Common myeloid progenitor, CD34-positive (primary cell): Measurements from ENCODE around the gene TENM3.

Experiments
- CTCF ChIA-PET: fragments of 350-600 bp; sonication (Branson Sonifier 250); formaldehyde crosslinking; loops from one replicate; lab custom pipeline; 2021; ENCODE audit warnings: antibody characterized with exemption; lab: Charles Lee
- POLR2A ChIA-PET: fragments of 350-600 bp; sonication (Branson Sonifier 250); formaldehyde crosslinking; loops from one replicate; lab custom pipeline; 2021; ENCODE audit warnings: antibody characterized with exemption; lab: Charles Lee
- DNase-seq, 3 donors: peaks; one replicate each; pipeline versions ENCODE4 v3.0.0 to v3.0.0-alpha.2; 2013
- H3K27ac ChIP-seq, 2 experiments: 1 replicate in 1 of 2; 2 replicates in 1 of 2; pipeline ENCODE4 v1.7.0; 2013; ENCODE audit warnings: inconsistent platforms in 2 of 2, low read length in 2 of 2, mild to moderate bottlenecking in 2 of 2, low read depth in 1 of 2, moderate library complexity in 1 of 2; ENCODE audit not compliant: severe bottlenecking in 2 of 2, insufficient read depth in 1 of 2, poor library complexity in 1 of 2
- H3K27me3 ChIP-seq, 5 experiments: replicated peaks in 2 of 5; 1 replicate in 3 of 5; 2 replicates in 2 of 5; pipeline versions ENCODE4 v1.6.1 to v1.7.0; 2013; ENCODE audit warnings: low read length in 4 of 5, mild to moderate bottlenecking in 2 of 5, moderate library complexity in 2 of 5, inconsistent platforms in 1 of 5; ENCODE audit not compliant: insufficient read depth in 5 of 5, control insufficient read depth in 4 of 5
- H3K36me3 ChIP-seq, 4 experiments: 1 replicate in 2 of 4; 2 replicates in 2 of 4; pipeline versions ENCODE4 v1.6.1 to v1.7.0; 2013; ENCODE audit warnings: low read length in 3 of 4, control low read depth in 1 of 4, mild to moderate bottlenecking in 1 of 4; ENCODE audit not compliant: control insufficient read depth in 4 of 4, insufficient read depth in 4 of 4
- H3K4me1 ChIP-seq, 4 experiments: 1 replicate in 3 of 4; 2 replicates in 1 of 4; pipeline versions ENCODE4 v1.6.1 to v1.7.1; 2013; ENCODE audit warnings: low read length in 3 of 4, mild to moderate bottlenecking in 3 of 4, control low read depth in 1 of 4, inconsistent platforms in 1 of 4, moderate library complexity in 1 of 4; ENCODE audit not compliant: control insufficient read depth in 4 of 4, insufficient read depth in 4 of 4; ENCODE audit errors: control extremely low read depth in 1 of 4
- H3K4me3 ChIP-seq, 7 experiments: 1 replicate in 4 of 7; 2 replicates in 3 of 7; pipeline versions ENCODE4 v1.5.1 to v1.7.0; 2013; ENCODE audit warnings: mild to moderate bottlenecking in 7 of 7, low read length in 6 of 7, moderate library complexity in 6 of 7, inconsistent platforms in 2 of 7, low read depth in 2 of 7, control low read depth in 1 of 7; ENCODE audit not compliant: insufficient read depth in 4 of 7, control insufficient read depth in 1 of 7; ENCODE audit errors: extremely low read depth in 1 of 7
- H3K9me3 ChIP-seq, 5 experiments: 1 replicate in 4 of 5; 2 replicates in 1 of 5; pipeline versions ENCODE4 v1.6.1 to v1.7.1; 2013; ENCODE audit warnings: low read length in 4 of 5, mild to moderate bottlenecking in 2 of 5, inconsistent platforms in 1 of 5, low read depth in 1 of 5, moderate library complexity in 1 of 5; ENCODE audit not compliant: control insufficient read depth in 4 of 5, insufficient read depth in 2 of 5; ENCODE audit errors: control extremely low read depth in 1 of 5
- WGBS: methylation state at CpG from one replicate; pipeline ENCODE4 v1.1.5; 2013; ENCODE audit not compliant: insufficient coverage; 5-methylcytosine and 5-hydroxymethylcytosine counted together

Gene TENM3

DNA sequence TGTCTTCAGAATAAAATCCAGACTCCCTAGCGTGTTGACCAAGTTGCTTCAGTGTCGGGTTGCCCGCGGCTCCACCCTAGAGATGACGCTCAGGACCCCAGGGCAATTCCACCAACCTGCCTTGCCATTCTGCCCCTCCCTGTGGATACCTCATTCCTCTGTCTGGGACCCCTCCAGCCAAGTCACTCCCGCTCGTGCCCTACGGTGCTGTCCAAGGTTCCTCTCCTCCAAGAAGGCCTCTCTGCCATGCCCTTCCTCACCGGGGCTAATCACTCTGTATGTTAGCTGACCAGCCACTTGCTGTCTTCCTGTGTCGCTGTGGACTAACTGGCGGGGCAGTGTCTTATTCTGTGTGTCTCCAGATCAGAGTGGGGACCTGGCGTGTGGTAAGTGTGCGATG, 46.6 kb downstream of the TENM3 start:
- H3K27me3 ChIP-seq: peaks cover 0 to 2% (median 0%) of the 10 kb centered on the region in 5 experiments
- CTCF ChIA-PET: no interaction called here
- 87% methylated on average over 11 of the region's 13 CpGs for WGBS

GRCh38 chr4:182291175-182291574, 48.0 kb downstream of the TENM3 start:
- ChIA-PET POLR2A (no interaction called here), CTCF (interaction anchor here (0.6 kb wide), 1 partner anchor 27 kb away, joined by 4 read pairs; no protein-coding TSS in a partner anchor)

More for the DNA sequence above, 46.6 kb downstream of the TENM3 start:
- no peaks in the 10 kb centered on the region for H3K36me3 ChIP-seq
- no peak overlapping the region for H3K27ac ChIP-seq
- no peak for DNase-seq
- POLR2A ChIA-PET: no interaction called here
- no peaks in the 10 kb centered on the region for H3K4me1 ChIP-seq
- no peak overlapping the region for H3K4me3 ChIP-seq
- H3K9me3 ChIP-seq: no peaks in the 10 kb centered on the region

DNA sequence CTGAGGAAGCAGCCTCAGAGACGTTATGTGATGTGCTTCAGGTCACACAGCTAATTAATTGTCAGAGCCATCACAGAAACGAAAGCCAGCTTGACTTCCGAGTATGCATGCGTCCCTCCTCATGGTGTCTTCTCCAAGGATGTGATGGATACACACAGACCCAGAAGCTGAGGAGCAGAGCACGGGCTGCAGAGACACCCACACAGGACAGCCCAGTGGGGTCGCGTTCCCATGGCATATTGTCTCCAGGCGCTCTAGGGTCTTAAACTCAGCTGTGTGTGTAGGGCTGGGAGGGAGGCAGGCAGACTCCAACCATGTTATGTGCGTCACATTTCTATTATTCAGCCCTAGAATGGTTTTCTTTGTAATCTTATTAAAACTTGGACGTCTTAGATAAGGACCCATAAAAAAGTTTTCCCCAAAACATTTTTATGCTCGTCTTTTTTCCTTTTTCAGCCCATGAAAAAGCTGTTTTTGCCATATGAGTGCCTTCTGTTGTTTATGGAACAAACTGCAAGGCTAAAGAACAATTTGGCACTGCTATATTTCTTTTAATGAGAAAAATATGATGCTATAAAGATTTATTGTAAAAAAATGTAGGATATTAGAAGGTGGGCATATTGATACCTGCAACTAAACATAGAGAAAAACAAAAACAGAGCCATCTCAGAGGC, 48.5 kb downstream of the TENM3 start:
- Histone ChIP-seq H3K36me3 (no peaks in the 10 kb centered on the region), H3K27ac (no peak overlapping the region), H3K4me1 (no peaks in the 10 kb centered on the region), H3K27me3 (peaks cover 0 to 2% (median 0%) of the 10 kb centered on the region in 5 experiments), H3K4me3 (no peak overlapping the region), H3K9me3 (no peaks in the 10 kb centered on the region)
- ChIA-PET POLR2A (no interaction called here), CTCF (interaction anchor here (0.6 kb wide), 1 partner anchor 27 kb away, joined by 4 read pairs; no protein-coding TSS in a partner anchor)
- no peak for DNase-seq
- WGBS: 92% methylated on average over 4 of the region's 11 CpGs

More at GRCh38 chr4:182291175-182291574, 48.0 kb downstream of the TENM3 start:
- Histone ChIP-seq H3K27me3 (peaks cover 0 to 2% (median 0%) of the 10 kb centered on the region in 5 experiments), H3K36me3 (no peaks in the 10 kb centered on the region), H3K27ac (no peak overlapping the region), H3K4me1 (no peaks in the 10 kb centered on the region), H3K9me3 (no peaks in the 10 kb centered on the region), H3K4me3 (no peak overlapping the region)
- 91% methylated on average over 8 of the region's 8 CpGs for WGBS
- DNase-seq: no peak

GRCh38 chr4:182292612-182293011, 49.4 kb downstream of the TENM3 start:
- 92% methylated on average over 2 of the region's 4 CpGs for WGBS
- Histone ChIP-seq H3K4me3 (no peak overlapping the region), H3K27ac (no peak overlapping the region), H3K27me3 (peaks cover 0 to 2% (median 0%) of the 10 kb centered on the region in 5 experiments), H3K36me3 (no peaks in the 10 kb centered on the region), H3K4me1 (no peaks in the 10 kb centered on the region), H3K9me3 (peaks cover 0 to 1% (median 0%) of the 10 kb centered on the region in 5 experiments)
- ChIA-PET POLR2A (no interaction called here), CTCF (no interaction called here)
- DNase-seq: no peak

DNA sequence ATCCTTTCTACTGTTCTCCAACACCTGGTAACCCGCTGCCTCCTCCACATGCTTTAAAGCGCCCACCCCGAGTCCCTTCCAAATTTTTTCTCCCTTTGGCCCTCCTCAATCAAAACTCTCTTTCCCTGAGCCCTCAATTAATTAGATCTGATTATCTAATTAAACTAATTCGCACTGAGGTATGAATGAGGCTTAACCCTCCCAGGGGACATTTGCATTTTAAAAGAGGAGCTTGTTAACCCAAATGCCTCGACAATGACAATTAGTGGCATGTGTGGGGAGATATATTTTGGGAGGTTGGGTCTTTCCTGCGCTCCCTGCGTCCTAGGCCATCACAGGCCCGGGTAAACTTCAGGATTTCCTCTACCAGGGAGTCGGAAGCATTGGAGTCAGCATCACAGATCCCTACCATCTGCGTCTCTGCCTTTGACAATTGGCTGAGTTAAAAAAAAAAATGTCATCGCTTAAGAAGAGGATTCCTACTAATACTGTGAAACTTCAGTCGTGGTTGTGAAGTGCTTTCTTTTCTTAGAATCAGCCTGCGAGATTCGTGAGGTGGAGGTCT, 50.6 kb downstream of the TENM3 start:
- no peak overlapping the region for H3K27ac ChIP-seq
- no peak for DNase-seq
- no peak overlapping the region for H3K4me3 ChIP-seq
- peaks cover 0 to 3% (median 0%) of the 10 kb centered on the region in 5 experiments for H3K9me3 ChIP-seq
- ChIA-PET POLR2A (no interaction called here), CTCF (no interaction called here)
- H3K27me3 ChIP-seq: peaks cover 0 to 2% (median 0%) of the 10 kb centered on the region in 5 experiments
- 57% methylated on average over 8 of the region's 14 CpGs for WGBS
- no peaks in the 10 kb centered on the region for H3K4me1 ChIP-seq
- H3K36me3 ChIP-seq: no peaks in the 10 kb centered on the region

- WGBS: 87% methylated on average over 3 of the region's 4 CpGs
- CTCF ChIA-PET: no interaction called here
- H3K27ac ChIP-seq: no peak overlapping the region
Measured at GRCh38 chr4:182294451-182294850, 51.2 kb downstream of the TENM3 start.

GRCh38 chr4:182297659-182298058, 54.5 kb downstream of the TENM3 start:
- Histone ChIP-seq H3K4me3 (peak overlapping the region in 1 of 7 experiments; percentile 16), H3K27ac (no peak overlapping the region), H3K27me3 (peaks cover 0 to 2% (median 0%) of the 10 kb centered on the region in 5 experiments), H3K9me3 (peaks cover 0 to 3% (median 0%) of the 10 kb centered on the region in 5 experiments), H3K36me3 (no peaks in the 10 kb centered on the region), H3K4me1 (no peaks in the 10 kb centered on the region)
- ChIA-PET POLR2A (no interaction called here), CTCF (no interaction called here)
- no peak for DNase-seq
- WGBS: 72% methylated on average over 8 of the region's 9 CpGs

More at GRCh38 chr4:182294451-182294850, 51.2 kb downstream of the TENM3 start:
- no peak for DNase-seq
- POLR2A ChIA-PET: no interaction called here
- Histone ChIP-seq H3K36me3 (no peaks in the 10 kb centered on the region), H3K9me3 (peaks cover 0 to 3% (median 0%) of the 10 kb centered on the region in 5 experiments), H3K4me1 (no peaks in the 10 kb centered on the region), H3K4me3 (no peak overlapping the region), H3K27me3 (peaks cover 0 to 2% (median 0%) of the 10 kb centered on the region in 5 experiments)
